AML-193 (cell line): ENCODE data around the gene SELENON.

Experiments
- DNase-seq, 2 experiments: peaks; one replicate each; lab custom pipeline; 2025; lab: John Stamatoyannopoulos, UW

SELENON gene

DNA sequence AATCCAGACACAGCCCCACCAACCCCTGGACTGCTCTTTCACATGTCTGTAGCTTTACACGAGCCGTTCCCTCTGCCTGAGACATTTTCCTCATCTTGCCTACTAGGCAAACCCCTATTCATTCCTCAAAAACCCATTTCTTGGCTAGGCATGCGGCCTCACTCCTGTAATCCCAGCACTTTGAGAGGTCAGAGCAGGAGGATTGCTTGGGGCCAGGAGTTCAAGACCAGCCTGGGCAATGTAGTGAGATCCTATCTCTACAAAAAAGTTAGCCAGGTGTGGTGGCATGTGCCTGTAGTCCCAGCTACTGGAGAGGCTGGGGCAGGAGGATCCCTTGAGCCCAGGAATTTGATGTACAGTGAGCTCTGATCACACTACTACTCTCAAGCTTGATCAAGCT, 64.4 kb downstream of the SELENON start:
- no peak for DNase-seq

DNA sequence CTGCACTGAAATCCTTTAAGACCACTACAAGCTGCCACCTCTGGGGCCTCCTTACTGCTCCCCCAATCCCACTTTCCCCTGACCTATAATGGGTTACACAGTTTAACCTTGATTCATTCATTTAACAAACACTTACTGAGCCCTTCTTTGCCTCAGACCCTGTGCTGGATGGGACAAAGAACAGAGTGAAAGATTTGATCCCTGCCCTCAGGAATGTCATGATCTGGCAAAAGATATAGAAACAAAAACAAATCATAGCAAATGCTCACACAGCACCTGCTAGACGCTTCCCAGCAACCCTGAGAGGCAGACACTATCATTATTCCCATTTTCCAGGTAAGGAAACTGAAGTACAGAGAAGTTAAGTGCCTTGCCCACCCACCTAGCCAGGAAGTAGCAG, 66.3 kb downstream of the SELENON start:
- DNase-seq, result no peak

DNA sequence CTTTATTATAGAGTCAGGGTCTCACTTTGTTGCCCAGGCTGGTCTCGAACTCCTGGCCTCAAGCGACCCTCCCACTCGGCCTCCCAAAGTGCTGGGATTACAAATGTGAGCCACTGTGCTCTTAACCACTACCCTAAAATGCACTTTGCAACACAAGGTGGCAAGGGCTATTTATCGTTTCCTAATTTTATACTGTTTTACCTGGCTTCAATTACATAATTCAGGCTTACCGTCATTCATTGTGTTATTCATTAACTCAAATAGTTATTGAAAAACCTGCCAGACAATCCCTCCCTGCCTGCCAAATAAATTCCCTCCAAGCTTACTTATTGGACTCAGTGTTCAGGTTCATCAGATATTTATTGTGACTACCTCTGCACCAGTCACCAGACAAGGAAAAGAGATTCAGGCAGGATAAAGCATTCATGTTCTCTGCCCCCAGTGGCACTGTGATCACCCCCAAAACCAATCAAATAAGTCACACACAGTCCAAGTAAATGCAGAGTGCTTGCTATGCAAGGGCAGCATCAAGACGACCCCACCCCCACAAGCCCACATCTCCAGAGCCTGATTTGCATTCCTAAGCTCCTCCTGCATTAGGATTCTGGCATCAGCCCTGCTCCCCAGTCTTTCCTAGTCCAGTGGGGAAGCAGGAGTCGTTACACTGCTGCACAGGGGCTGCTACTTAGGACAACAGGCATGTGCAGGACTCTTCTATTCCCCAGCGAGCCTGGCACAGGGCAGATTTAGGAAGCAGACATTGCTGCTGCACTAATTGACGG, 67.4 kb downstream of the SELENON start:
- DNase-seq, result no peak
